Measurements from ENCODE around the gene UNC5C. TPM values are rescaled to one million over a fixed set of nuclear protein-coding genes. Genes with fewer than 3 reads are reported as not detected.
A peak's percentile ranks its signal among the peaks of the same experiment; 100 is the strongest.

Gene UNC5C
- total RNA-seq, 1 donor from 2014 or later, result 15.5 TPM

GRCh38 chr4:95217197-95217596, 331.6 kb downstream of the UNC5C start:
- DNase-seq (ENCODE audit: low spot score), result no peak
- peaks cover 25% of the 10 kb centered on the region for H3K4me1 Mint-ChIP-seq (ENCODE audit: low read depth)
- TF ChIP-seq CTCF (IDR thresholded peaks at IDR 0.05), result no peak
- H3K36me3 Mint-ChIP-seq (ENCODE audit: low read depth), result peaks cover 4% of the 10 kb centered on the region
- no peaks in the 10 kb centered on the region for H3K27me3 Mint-ChIP-seq (ENCODE audit: low read depth)
- no peaks in the 10 kb centered on the region for H3K9me3 Mint-ChIP-seq (ENCODE audit: low read depth)
- no peak overlapping the region for H3K4me3 Mint-ChIP-seq (ENCODE audit: unreplicated experiment)
- H3K27ac Mint-ChIP-seq (ENCODE audit: unreplicated experiment), result no peak overlapping the region

- Mint-ChIP-seq H3K27ac (ENCODE audit: unreplicated experiment) (no peak overlapping the region), H3K27me3 (ENCODE audit: low read depth) (no peaks in the 10 kb centered on the region), H3K9me3 (ENCODE audit: low read depth) (no peaks in the 10 kb centered on the region), H3K4me3 (ENCODE audit: unreplicated experiment) (no peak overlapping the region), H3K4me1 (ENCODE audit: low read depth) (peaks cover 25% of the 10 kb centered on the region), H3K36me3 (ENCODE audit: low read depth) (peaks cover 4% of the 10 kb centered on the region)
- no peak for DNase-seq (ENCODE audit: low spot score)
- no peak for TF ChIP-seq CTCF (IDR thresholded peaks at IDR 0.05)
These were observed 332.1 kb downstream of the UNC5C start for GRCh38 chr4:95216636-95217035.

GRCh38 chr4:95215991-95216605, 332.7 kb downstream of the UNC5C start:
- H3K36me3 Mint-ChIP-seq (ENCODE audit: low read depth), result peaks cover 4% of the 10 kb centered on the region
- peak overlapping the region; percentile 81 for H3K27ac Mint-ChIP-seq (ENCODE audit: unreplicated experiment)
- peak overlapping the region; percentile 13 for H3K4me3 Mint-ChIP-seq (ENCODE audit: unreplicated experiment)
- H3K27me3 Mint-ChIP-seq (ENCODE audit: low read depth), result no peaks in the 10 kb centered on the region
- TF ChIP-seq CTCF (IDR thresholded peaks at IDR 0.05), result no peak
- no peaks in the 10 kb centered on the region for H3K9me3 Mint-ChIP-seq (ENCODE audit: low read depth)
- DNase-seq (ENCODE audit: low spot score), result no peak
- peaks cover 25% of the 10 kb centered on the region for H3K4me1 Mint-ChIP-seq (ENCODE audit: low read depth)

GRCh38 chr4:95215043-95215442, 333.7 kb downstream of the UNC5C start:
- Mint-ChIP-seq H3K36me3 (ENCODE audit: low read depth) (peaks cover 4% of the 10 kb centered on the region), H3K4me1 (ENCODE audit: low read depth) (peaks cover 25% of the 10 kb centered on the region), H3K9me3 (ENCODE audit: low read depth) (no peaks in the 10 kb centered on the region), H3K27me3 (ENCODE audit: low read depth) (no peaks in the 10 kb centered on the region), H3K27ac (ENCODE audit: unreplicated experiment) (no peak overlapping the region), H3K4me3 (ENCODE audit: unreplicated experiment) (no peak overlapping the region)
- DNase-seq (ENCODE audit: low spot score), result no peak
- no peak for TF ChIP-seq CTCF (IDR thresholded peaks at IDR 0.05)

- no peak for TF ChIP-seq CTCF (IDR thresholded peaks at IDR 0.05)
- Mint-ChIP-seq H3K36me3 (ENCODE audit: low read depth) (peaks cover 6% of the 10 kb centered on the region), H3K4me1 (ENCODE audit: low read depth) (peaks cover 25% of the 10 kb centered on the region), H3K27ac (ENCODE audit: unreplicated experiment) (no peak overlapping the region), H3K4me3 (ENCODE audit: unreplicated experiment) (no peak overlapping the region), H3K27me3 (ENCODE audit: low read depth) (no peaks in the 10 kb centered on the region), H3K9me3 (ENCODE audit: low read depth) (no peaks in the 10 kb centered on the region)
- DNase-seq (ENCODE audit: low spot score), result no peak
These were observed 334.4 kb downstream of the UNC5C start for GRCh38 chr4:95214408-95214807.
